Epithelial cell of proximal tubule (primary cell): ENCODE data around the gene ZRANB1. TPM values are rescaled to one million over a fixed set of nuclear protein-coding genes. Genes with fewer than 3 reads are reported as not detected.

Experiments
- DNase-seq: peaks from one replicate; pipeline ENCODE4 v3.0.0-alpha.2; 2011; ENCODE audit warnings: low read depth
- H3K4me3 ChIP-seq: 2 replicates; pipeline ENCODE4 v1.5.1; 2011; ENCODE audit warnings: low read depth, mild to moderate bottlenecking, low read length
- CTCF ChIP-seq: conservative IDR thresholded peaks from 2 replicates; pipeline ENCODE4 v1.5.1; 2012; ENCODE audit warnings: low read depth, mild to moderate bottlenecking, low read length
- total RNA-seq: library from RNA; depleted of rRNA; stranded (reverse); fragments of >200 nt; gene quantifications from 2 replicates; pipeline ENCODE4 v1.2.3, GENCODE V29; 2015

Gene ZRANB1
- total RNA-seq, 1 donor from 2014 or later = 13.9 TPM

GRCh38 chr10:124974131-124974530 lies 32.2 kb downstream of the ZRANB1 start:
- no peak for DNase-seq

GRCh38 chr10:124975977-124976514 lies 34.1 kb downstream of the ZRANB1 start:
- H3K4me3 ChIP-seq = no peak overlapping the region
- TF ChIP-seq CTCF = no peak
- no peak for DNase-seq

More at GRCh38 chr10:124974131-124974530, 32.2 kb downstream of the ZRANB1 start:
- TF ChIP-seq CTCF = no peak
- H3K4me3 ChIP-seq = no peak overlapping the region

DNA sequence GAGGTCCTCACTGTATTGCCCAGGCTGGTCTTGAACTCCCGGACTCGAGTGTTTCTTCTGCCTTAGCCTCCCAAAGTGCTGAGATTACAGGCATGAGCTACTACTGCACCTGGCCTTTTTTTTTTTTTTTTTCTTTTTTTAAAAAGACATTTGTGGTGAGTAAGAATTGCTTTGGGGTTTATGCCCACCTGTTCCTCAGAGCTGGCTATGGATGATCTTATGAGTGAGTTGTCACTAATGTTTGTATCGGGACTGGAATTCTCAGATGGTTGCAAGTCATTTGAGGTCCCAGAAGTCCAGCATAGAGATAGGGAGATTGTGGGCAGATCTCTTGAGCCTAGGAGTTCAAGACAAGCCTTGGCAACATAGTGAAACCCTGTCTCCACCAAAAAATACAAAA lies 35.2 kb downstream of the ZRANB1 start:
- no peak for DNase-seq
- TF ChIP-seq CTCF = no peak
- H3K4me3 ChIP-seq = no peak overlapping the region

DNA sequence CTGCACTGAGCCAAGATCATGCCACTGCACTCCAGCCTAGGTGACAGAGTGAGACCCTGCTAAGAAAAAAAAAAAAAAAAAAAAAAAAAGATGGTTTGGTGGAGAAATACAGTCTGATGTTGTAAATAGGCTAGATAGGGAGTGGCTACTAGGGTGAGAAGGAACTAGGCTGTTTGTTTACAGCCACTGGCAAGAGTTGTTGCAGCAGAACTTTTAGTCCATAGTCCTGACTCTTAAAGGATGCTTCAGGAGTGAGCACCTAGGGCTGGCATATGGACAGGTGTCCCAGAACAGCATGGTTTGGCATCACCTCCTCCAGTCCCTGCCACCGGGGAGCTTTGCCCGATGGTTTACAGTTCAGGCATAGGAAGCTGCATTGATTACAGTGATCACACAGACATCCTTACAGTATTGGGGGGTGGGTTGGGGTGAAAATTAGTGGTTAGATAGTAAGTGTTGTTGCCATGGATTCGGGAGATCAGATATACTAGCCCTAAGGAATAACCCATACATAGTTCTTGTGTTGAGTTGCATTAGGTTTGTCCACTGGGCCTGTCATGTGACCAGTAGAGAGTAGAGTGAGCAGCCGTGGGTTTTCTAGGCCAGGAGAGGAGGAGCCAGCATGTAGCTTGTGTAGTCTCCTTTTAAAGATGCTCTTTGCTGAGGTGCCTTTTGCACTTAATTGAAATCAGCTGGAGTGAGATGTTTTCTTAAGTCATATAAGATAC lies 35.9 kb downstream of the ZRANB1 start:
- no peak for DNase-seq
- H3K4me3 ChIP-seq = no peak overlapping the region
- TF ChIP-seq CTCF = no peak

GRCh38 chr10:124978376-124978725 lies 36.4 kb downstream of the ZRANB1 start:
- H3K4me3 ChIP-seq = no peak overlapping the region
- TF ChIP-seq CTCF = no peak
- no peak for DNase-seq

GRCh38 chr10:124983321-124983720 lies 41.4 kb downstream of the ZRANB1 start:
- no peak for DNase-seq
- no peak for TF ChIP-seq CTCF
- no peak overlapping the region for H3K4me3 ChIP-seq

- no peak overlapping the region for H3K4me3 ChIP-seq
- TF ChIP-seq CTCF = no peak
- DNase-seq = no peak
Measured at GRCh38 chr10:124984376-124984775, 42.5 kb downstream of the ZRANB1 start.
